BJ (cell line): ENCODE results near the gene RIPPLY3. TPM values are rescaled to one million over a fixed set of nuclear protein-coding genes. Genes with fewer than 3 reads are reported as not detected.
"Not testable (repeated sequence)": the region's sequence is repeated elsewhere in the genome, so short reads cannot be mapped to it uniquely, and the experiment has no call there.

ENCODE experiments used
- CTCF ChIA-PET: fragments of 350-600 bp; formaldehyde crosslinking; extraction: SDS; loops from one replicate; lab custom pipeline; 2021; ENCODE audit warnings: antibody characterized with exemption, inconsistent platforms; lab: Yijun Ruan, JAX
- POLR2A ChIA-PET: fragments of 300-600 bp; sonication (Branson Sonifier 250); formaldehyde crosslinking; extraction: SDS; loops from one replicate; lab custom pipeline; 2021; ENCODE audit warnings: antibody characterized with exemption; lab: Charles Lee
- DNase-seq: peaks from one replicate; pipeline ENCODE4 v3.0.0-alpha.2; 2011; ENCODE audit warnings: low read depth
- H3K27me3 ChIP-seq: 2 replicates; pipeline ENCODE4 v1.6.0; 2011; ENCODE audit warnings: low read length; ENCODE audit not compliant: control insufficient read depth, insufficient read depth
- H3K36me3 ChIP-seq: 2 replicates; pipeline ENCODE4 v1.5.1; 2011; ENCODE audit warnings: low read length; ENCODE audit not compliant: control insufficient read depth, insufficient read depth
- H3K4me3 ChIP-seq: 2 replicates; pipeline ENCODE4 v1.5.1; 2011; ENCODE audit warnings: low read depth, mild to moderate bottlenecking, control low read depth, low read length
- polyA plus RNA-seq: library from polyadenylated mRNA; depleted of rRNA; stranded (reverse); fragments of >200 nt; gene quantifications from 2 replicates; pipeline ENCODE4 v1.2.3, GENCODE V29; 2011
- TF ChIP-seq, protein P1 (sequence below): IDR thresholded peaks from 2 replicates; pipeline ENCODE4 v1.5.1; 2011; ENCODE audit warnings: low read depth, mild to moderate bottlenecking, control low read depth, inconsistent platforms, low read length, moderate library complexity; ENCODE audit not compliant: insufficient read depth

Gene RIPPLY3
- polyA plus RNA-seq, 1 experiment, result 0.23 TPM

DNA sequence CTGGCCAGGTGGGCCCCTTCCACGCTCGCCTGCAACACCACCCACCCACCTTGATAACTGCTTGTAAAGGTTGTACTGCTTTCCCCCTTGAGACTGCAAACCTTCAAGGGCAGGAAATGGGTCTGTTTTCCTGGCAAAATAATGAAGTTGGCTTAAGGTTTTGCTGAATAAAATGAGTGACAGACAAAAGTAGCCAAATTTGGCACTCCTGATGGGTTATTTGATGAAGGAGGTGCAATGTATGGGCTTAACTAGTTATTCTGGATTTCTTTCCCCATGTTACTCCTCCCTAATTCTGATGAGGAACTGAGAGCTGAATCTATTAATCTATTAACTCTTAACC is 25.5 kb upstream of the RIPPLY3 start:
- H3K4me3 ChIP-seq, result no peak overlapping the region
- no peaks in the 10 kb centered on the region for H3K36me3 ChIP-seq
- ChIA-PET POLR2A (interaction anchor here (0.6 kb wide), 1 partner anchor 471 kb away, joined by 10 read pairs; no protein-coding TSS in a partner anchor), CTCF (no interaction called here)
- TF ChIP-seq, protein P1, sequence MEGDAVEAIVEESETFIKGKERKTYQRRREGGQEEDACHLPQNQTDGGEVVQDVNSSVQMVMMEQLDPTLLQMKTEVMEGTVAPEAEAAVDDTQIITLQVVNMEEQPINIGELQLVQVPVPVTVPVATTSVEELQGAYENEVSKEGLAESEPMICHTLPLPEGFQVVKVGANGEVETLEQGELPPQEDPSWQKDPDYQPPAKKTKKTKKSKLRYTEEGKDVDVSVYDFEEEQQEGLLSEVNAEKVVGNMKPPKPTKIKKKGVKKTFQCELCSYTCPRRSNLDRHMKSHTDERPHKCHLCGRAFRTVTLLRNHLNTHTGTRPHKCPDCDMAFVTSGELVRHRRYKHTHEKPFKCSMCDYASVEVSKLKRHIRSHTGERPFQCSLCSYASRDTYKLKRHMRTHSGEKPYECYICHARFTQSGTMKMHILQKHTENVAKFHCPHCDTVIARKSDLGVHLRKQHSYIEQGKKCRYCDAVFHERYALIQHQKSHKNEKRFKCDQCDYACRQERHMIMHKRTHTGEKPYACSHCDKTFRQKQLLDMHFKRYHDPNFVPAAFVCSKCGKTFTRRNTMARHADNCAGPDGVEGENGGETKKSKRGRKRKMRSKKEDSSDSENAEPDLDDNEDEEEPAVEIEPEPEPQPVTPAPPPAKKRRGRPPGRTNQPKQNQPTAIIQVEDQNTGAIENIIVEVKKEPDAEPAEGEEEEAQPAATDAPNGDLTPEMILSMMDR, result no peak
- H3K27me3 ChIP-seq, result no peaks in the 10 kb centered on the region
- DNase-seq, result no peak

DNA sequence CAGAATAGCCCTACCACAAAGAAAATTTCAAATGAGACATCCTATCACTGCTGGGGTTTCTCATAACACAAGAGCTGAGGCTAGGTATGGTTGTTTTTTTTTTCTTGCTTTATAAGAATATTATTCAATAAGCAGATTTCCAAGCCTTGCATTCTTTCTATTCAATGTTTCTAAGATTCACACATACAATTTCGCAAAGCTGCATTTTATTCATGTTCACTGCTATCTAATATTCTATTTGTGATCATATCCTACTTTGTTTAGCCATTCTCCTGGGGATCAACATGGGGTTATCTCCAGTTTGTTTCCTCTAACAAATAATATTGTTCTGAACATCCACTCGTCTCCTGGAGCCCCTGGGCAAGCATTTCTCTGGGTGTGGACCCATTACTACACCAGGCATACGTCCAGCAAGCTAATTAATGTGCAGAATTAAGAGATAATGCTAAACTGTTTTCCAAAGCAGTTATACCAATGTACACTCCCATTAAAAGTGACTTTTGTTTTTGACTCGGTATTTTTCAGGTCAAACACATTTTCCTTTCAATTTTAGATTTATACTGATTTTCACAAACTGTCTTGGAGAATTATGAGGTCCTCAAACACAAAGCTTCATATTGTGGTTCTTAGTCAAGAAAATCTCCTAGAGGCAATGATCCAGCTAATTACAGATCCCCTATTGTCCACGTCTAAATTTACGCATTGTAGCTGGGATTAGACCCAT is 24.4 kb upstream of the RIPPLY3 start:
- no peaks in the 10 kb centered on the region for H3K36me3 ChIP-seq
- no peak overlapping the region for H3K4me3 ChIP-seq
- CTCF ChIA-PET, result no interaction called here
- DNase-seq, result no peak
- no peaks in the 10 kb centered on the region for H3K27me3 ChIP-seq
- POLR2A ChIA-PET, result no interaction called here
- TF ChIP-seq, protein P1, result no peak

DNA sequence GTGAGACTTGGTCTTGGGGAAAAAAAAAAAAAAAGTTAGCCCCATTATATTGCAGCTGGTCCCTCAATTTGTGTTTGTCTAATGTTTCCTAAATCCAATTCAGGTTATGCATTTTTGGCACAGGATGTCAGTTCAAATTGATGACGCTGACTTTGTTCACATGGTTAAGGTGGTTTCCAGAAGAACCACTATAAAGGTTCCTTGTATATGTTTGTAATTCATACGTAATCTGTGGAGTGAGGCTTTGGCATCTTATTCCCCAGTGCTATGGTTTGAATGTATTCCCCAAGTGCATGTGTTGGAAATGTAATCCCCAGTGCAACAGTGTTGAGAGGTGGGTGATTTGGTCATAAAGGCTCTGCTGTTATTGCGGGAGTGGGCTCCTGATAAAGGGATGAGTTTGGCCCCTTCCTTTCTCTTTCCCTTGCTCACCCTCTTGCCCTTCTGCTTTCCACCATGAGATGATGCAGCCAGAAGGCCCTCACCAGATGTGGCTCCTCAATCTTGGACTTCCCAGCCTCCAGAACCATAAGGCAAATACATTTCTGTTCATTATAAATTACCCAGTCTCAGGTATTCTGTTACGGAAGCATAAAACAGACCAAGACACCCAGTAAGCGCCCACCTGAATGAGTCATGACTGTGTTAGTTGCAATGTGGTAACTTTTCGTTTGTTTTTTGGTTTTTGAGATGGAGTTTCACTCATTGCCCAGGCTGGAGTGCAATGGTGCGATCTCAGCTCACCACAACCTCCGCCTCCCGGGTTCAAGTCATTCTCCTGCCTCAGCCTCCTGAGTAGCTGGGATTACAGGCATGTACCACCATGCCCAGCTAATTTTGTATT is 20.5 kb upstream of the RIPPLY3 start:
- H3K27me3 ChIP-seq, result no peaks in the 10 kb centered on the region
- no peak overlapping the region for H3K4me3 ChIP-seq
- ChIA-PET CTCF (interaction anchor here (1.3 kb wide), 1 partner anchor 9 kb away, joined by 9 read pairs; no protein-coding TSS in a partner anchor), POLR2A (no interaction called here)
- DNase-seq, result no peak
- H3K36me3 ChIP-seq, result no peaks in the 10 kb centered on the region
- TF ChIP-seq, protein P1, result no peak

DNA sequence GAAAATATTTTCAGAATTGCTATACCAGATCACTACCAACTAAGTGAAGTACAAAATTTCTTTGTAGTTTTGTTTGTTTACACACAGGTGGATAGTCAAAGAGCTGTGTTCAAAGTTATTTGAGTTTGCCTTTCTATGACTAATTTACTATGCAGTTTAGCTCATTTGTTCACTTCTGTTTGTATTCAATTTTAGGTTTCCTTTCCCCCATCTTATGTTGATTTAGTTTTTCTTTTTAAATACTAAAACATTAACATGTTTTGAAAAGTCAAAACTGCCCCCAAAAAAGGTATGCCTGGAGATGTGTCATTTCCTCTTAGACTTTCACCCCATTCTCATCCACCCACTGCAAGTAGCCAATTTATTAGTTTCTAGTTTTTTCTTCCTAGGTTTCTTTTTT is 18.7 kb upstream of the RIPPLY3 start:
- no peaks in the 10 kb centered on the region for H3K36me3 ChIP-seq
- H3K27me3 ChIP-seq, result no peaks in the 10 kb centered on the region
- no peak for DNase-seq
- ChIA-PET CTCF (interaction anchor here (0.7 to 1.5 kb wide), 3 partner anchors 9 to 22 kb away, joined by 4 read pairs; no protein-coding TSS in a partner anchor), POLR2A (no interaction called here)
- TF ChIP-seq, protein P1, result no peak
- no peak overlapping the region for H3K4me3 ChIP-seq

DNA sequence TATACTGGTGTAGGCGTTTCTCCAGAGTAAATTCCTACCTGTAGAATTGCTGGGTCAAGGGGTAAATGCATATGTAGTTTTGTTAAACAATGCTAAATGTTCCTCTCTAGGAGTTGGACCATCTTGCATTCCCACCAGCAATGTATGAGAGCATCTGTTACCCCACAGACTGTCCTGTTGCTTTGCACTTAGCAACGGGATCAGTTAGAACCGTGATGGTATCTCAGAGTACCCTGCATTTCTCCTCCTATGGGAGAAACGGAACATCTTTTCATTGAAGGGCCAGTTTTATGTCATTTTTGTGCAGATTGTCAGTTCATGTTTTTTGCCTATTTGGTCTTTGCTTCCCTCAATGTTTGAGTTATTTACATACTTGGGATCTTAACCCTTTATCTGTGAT is 18.0 kb upstream of the RIPPLY3 start:
- TF ChIP-seq, protein P1, result no peak
- Histone ChIP-seq H3K36me3 (no peaks in the 10 kb centered on the region), H3K27me3 (no peaks in the 10 kb centered on the region), H3K4me3 (no peak overlapping the region)
- CTCF ChIA-PET, result interaction anchor here (2.9 kb wide), 1 partner anchor 9 kb away, joined by 15 read pairs; no protein-coding TSS in a partner anchor
- POLR2A ChIA-PET, result no interaction called here
- no peak for DNase-seq

DNA sequence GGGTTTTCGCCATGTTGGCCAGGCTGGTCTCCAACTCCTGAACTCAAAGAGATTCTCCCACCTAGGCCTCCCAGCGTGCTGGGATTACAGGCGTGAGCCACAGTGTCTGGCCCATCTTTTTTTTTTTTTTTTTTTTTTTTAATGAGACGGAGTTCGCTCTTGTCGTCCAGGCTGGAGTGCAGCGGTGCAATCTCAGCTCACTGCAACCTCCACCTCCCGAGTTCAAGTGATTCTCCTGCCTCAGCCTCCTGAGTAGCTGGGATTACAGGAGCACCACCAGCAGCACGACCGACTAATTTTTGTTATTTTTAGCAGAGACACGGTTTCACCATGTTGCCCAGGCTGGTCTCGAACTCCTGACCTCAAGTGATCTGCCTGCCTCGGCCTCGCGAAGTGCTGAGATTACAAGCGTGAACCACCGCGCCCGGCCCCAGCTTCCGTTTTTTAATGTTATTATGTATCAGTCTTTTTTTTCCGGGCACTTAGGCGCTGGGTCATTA is 17.3 kb upstream of the RIPPLY3 start:
- DNase-seq, H3K27me3 ChIP-seq, POLR2A ChIA-PET, H3K36me3 ChIP-seq: not testable (repeated sequence)
- CTCF ChIA-PET, result interaction anchor here (0.6 to 2.9 kb wide), 25 partner anchors 10 to 617 kb away, joined by 3 to 29 read pairs (median 6); partner anchors contain the start of genes HLCS and RIPPLY3
- peak overlapping the region; percentile 58 for H3K4me3 ChIP-seq
